ENCODE results near the gene FMN1. TPM values are rescaled to one million over a fixed set of nuclear protein-coding genes. Genes with fewer than 3 reads are reported as not detected.

FMN1 gene
- total and polyA plus RNA-seq, 10 of the 15 experiments (the other 5 are each of a cell fraction or from before 2014, with no cell fraction given): 0.05 to 0.16 (median 0.08) TPM; not detected in 4

- Histone ChIP-seq H3K27me3 (replicated peaks in 1 of 2; ENCODE audit: control insufficient read depth in 2 of 2, insufficient read depth in 2 of 2, low read length in 1 of 2) (peaks cover 1 to 8% of the 10 kb centered on the region in 2 experiments; a peak in 2 of 4 replicates), H3K4me3 (no peak overlapping the region), H2AFZ (ENCODE audit: control insufficient read depth, low read depth, low read length) (no peak overlapping the region), H3K4me1 (ENCODE audit: control insufficient read depth, insufficient read depth, low read length) (no peaks in the 10 kb centered on the region), H3K9ac (ENCODE audit: control insufficient read depth, insufficient read depth, low read length) (no peak overlapping the region), H3K79me2 (ENCODE audit: control insufficient read depth, insufficient read depth, low read length) (no peaks in the 10 kb centered on the region), H3K9me3 (replicated peaks; ENCODE audit: control insufficient read depth, insufficient read depth, low read length) (no peaks in the 10 kb centered on the region; the same call in 2 of the 3 replicates), H3K27ac (ENCODE audit: control insufficient read depth, insufficient read depth) (no peak overlapping the region), H4K20me1 (ENCODE audit: control insufficient read depth, insufficient read depth) (no peaks in the 10 kb centered on the region), H3K4me2 (ENCODE audit: control insufficient read depth, insufficient read depth) (no peak overlapping the region), H3K36me3 (ENCODE audit: control insufficient read depth in 2 of 2, insufficient read depth in 2 of 2, low read length in 1 of 2) (no peaks in the 10 kb centered on the region)
- 51% methylated on average over 17 of the region's 17 CpGs for WGBS (ENCODE audit: insufficient coverage, insufficient replicate concordance, low lambda C conversion rate, missing lambda C conversion rate)
- ChIA-PET SMC1A (ENCODE audit: uncharacterized antibody, unreplicated experiment) (no interaction called here), POLR2A (interaction anchor here (0.7 kb wide), 1 partner anchor 9 kb away, joined by 3 read pairs; no protein-coding TSS in a partner anchor), RAD21 (ENCODE audit: unreplicated experiment) (no interaction called here), CTCF (no interaction called here)
- no peak for DNase-seq (ENCODE audit: low read depth, low spot score)
- TF ChIP-seq BCLAF1 (IDR thresholded peaks at IDR 0.05) (no peak), GABPA (IDR thresholded peaks at IDR 0.05; ENCODE audit: low read depth) (no peak), ZBED1 (IDR thresholded peaks at IDR 0.05; ENCODE audit: borderline replicate concordance) (no peak), NFYA (IDR thresholded peaks at IDR 0.05; ENCODE audit: borderline replicate concordance, low read depth, low read length) (no peak), PKNOX1 (IDR thresholded peaks at IDR 0.05) (no peak), ZNF217 (IDR thresholded peaks at IDR 0.05) (no peak), SIX5 (IDR thresholded peaks at IDR 0.05; ENCODE audit: low read depth, low read length, severe bottlenecking) (no peak), TAF1 (IDR thresholded peaks at IDR 0.05; ENCODE audit: borderline replicate concordance, low read depth, low read length) (no peak), SMC3 (IDR thresholded peaks at IDR 0.05; ENCODE audit: borderline replicate concordance, low read length) (no peak), SRF (IDR thresholded peaks at IDR 0.05; ENCODE audit: low read depth in 2 of 2, low read length in 2 of 2) (no peak), NFIC (IDR thresholded peaks at IDR 0.05; ENCODE audit: low read depth, low read length) (no peak), RAD51 (IDR thresholded peaks at IDR 0.05) (no peak), RBBP5 (conservative IDR thresholded peaks at IDR 0.05) (no peak), SIN3A (IDR thresholded peaks at IDR 0.05; ENCODE audit: low read depth, low read length) (no peak), LARP7 (IDR thresholded peaks at IDR 0.05) (no peak), CBX5 (IDR thresholded peaks at IDR 0.05; ENCODE audit: low read depth) (no peak), NRF1 (conservative IDR thresholded peaks at IDR 0.05; ENCODE audit: low read depth, low read length) (no peak), PRDM15 (CRISPR knock-in tag; IDR thresholded peaks at IDR 0.05) (no peak)
- FAIRE-seq: no peak
- no TSS peak for BruUV-seq (replicated peaks)
- in situ Hi-C loops (cut with MboI) (no loop called here), intact Hi-C loops (cut with micrococcal nuclease; ENCODE audit: unreplicated experiment) (no loop called here)
- ATAC-seq: no peak
Observed at GRCh38 chr15:33153548-33153947, 41.0 kb downstream of the FMN1 start.

All from GM12878 (cell line).